Dermis blood vessel endothelial cell (primary cell): ENCODE measurements around the gene GNG7. TPM values are rescaled to one million over a fixed set of nuclear protein-coding genes. Genes with fewer than 3 reads are reported as not detected.
"Not testable (repeated sequence)": the region's sequence is repeated elsewhere in the genome, so short reads cannot be mapped to it uniquely, and the experiment has no call there.

Experiments used
- DNase-seq: peaks from one replicate; pipeline ENCODE4 v3.0.0; 2010
- total RNA-seq: library from RNA; depleted of rRNA; stranded (reverse); fragments of >200 nt; gene quantifications from 2 replicates; pipeline ENCODE4 v1.2.3, GENCODE V29; 2014

GNG7 gene
- total RNA-seq, 1 donor from 2014 or later = 1.0 TPM

DNA sequence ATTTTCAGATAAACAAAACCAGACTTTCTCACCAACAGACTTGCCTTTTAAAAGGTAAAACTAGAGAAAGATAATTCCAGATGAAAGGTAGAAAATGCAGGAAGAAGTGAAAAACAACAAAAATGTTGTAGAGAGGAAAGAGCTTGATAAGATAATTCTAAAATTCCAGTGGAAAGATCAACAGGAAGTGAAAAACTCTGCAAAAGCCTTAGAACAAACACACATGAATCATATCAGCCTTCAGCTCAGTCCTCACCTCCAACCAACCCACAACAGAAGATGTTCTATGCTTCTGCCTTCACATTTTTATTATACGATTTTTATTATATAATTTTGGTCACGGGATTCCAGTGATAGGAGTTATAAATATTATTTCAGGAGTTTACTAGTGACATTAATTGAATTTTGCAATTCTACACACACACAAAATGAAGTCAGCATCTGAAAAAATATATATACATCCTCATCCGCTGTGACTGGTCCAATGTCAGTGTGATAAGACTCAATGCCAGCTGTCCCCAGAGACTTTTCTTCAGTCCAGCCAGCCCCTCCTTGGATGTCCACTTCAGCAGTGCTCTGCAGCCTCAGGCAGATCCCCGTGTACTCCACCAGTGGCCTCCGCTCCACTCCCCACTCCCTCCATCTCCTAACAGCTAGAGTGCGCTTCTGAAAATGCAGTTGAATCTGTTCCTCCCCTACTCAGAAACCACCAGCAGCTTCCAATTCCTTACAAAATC is 168.6 kb downstream of the GNG7 start:
- peak; percentile 44 for DNase-seq

DNA sequence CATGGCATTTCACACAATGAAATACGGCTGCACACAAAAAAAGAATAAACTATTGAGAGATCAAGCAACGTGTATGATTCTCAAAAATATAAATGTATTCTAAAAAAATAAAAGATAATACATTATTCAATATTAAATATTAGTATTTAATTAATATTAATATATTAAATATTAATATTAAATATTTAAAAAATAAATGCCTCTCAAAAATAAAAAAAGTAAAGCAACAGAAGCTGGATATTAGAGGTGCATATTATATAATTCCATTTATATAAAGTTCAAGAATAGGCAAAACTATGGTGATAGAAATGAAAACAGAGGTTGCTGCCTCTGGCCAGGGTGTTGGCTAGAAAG is 169.4 kb downstream of the GNG7 start:
- no peak for DNase-seq

DNA sequence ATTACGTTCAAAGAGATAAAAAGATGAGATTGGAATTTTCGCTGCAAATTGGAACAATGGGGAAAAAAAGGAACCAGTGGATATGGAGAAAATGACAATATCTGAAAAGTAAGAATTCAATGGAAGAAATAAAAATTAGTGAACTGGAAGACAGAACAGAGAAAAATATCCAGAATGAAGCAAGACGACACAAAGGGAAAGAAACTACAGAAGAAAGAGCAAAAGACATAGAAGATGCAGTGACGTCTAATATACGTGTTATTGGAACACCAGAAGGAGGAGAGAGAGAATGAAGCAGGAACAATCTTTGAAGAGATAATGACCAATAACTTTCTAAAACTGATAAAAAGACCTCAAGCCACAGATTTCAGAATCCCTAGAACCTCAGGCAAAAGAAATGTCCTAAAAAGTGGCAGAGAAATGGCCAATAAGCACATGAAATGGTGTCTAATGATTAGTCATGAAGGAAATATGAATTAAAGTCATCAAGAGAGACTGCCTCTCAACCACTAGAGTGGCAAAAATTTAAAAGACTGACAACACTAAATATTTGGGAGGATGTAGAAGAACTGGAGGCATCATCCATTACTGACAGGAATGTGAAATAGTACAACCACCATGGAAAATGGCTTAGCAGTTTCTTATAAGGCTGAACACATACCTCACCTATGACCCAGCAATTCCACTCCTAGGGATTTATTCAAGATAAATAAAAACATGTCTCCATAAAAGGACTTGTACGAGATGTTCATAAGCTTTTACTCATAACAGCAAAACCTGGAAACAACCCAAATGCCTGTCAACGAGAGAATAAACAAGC is 170.0 kb downstream of the GNG7 start:
- DNase-seq = peak; percentile 91

DNA sequence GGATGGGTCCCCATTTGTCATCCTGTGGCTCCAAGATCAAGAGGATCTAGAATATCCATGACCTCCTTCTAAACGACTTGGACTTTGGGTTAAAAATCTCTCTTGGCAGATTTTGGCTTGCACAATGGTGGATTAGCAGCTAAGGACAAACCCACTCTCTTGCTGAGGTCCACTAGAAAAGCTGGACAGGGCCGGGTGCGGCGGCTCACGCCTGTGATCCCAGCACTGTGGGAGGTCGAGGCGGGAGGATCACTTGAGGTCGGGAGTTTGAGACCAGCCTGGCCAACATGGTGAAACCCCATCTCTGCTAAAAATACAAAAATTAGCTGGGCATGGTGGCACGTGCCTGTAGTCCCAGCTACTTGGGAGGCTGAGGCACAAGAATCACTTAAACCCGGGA is 172.6 kb downstream of the GNG7 start:
- DNase-seq = not testable (repeated sequence)

DNA sequence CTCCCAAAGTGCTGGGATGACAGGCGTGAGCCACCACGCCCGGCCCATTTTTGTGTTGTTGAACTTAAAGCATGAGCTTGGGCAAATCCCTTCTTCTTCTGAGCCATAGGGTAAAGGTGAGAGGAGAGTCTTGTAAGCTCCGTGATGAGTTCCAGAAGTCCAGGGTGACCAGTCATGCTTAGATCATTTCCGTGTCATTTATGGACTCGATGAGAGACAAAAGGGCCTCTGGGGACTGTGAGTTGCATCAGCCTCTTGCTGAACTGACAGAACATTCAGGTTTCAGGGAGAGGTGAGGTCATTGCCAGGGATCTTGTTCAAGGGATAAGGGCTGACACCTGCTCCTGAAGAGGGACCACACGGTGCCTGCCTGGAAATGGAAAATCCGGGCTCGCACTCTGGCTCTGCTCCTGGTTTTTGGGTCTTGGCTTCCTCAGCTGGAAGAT is 173.0 kb downstream of the GNG7 start:
- DNase-seq = peak; percentile 91

DNA sequence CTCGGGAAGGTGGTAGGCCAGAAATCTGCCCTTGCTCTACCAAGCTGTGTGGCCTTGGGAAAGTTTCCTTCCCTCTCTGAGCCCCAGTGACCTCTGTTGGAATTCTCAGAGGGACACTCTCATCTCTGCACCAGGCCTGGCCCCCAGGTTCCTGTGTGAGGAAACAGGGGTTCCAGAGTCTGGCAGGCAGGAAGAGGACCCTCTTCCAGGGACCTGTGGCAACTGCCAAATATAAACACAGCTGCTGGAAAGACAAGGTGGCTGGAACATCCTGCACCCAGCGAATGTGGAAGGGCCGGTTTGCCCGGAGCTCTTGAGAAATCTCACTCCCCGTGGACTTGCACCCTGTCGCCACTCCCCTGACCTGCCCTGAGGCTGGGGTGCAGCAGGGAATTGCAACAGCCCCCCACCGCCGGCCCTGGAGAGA is 173.8 kb downstream of the GNG7 start:
- DNase-seq = no peak

DNA sequence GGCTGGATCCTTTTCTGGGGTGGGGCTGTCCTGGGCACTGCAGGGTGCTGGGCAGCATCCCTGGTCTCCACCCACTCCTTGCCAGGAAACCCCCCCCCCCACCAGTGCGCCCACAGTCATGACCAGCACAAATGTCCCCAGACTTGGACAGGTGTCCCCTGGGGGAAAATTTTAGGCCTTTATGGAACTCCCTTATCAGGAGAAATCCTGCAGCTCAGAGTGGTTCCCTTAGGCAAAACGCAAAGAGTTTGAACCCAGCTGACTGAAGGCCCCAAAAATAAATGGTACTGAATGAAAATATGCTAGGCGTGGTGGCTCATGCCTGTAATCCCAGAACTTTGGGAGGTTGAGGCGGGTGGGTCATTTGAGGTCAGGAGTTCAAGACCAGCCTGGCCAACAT is 174.8 kb downstream of the GNG7 start:
- no peak for DNase-seq

DNA sequence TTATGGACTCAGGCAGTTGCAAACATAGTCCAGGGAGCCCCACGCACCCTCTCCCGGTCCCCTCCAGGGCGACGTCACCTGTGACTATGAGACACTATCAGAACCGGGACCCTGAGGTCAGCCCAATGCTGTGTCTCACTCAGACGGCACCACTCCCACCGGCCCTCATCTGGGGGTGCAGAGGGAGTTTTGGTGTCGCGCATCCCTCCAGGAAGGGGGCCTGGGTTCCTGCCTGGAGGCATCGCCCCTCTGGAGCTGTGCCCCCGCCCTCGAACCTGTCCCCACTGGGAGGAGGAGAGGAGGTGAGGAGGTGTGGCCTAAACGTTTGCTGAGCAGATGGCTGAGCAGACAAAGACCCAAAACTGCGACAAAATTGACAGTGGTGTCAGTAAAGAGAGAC is 175.3 kb downstream of the GNG7 start:
- no peak for DNase-seq

DNA sequence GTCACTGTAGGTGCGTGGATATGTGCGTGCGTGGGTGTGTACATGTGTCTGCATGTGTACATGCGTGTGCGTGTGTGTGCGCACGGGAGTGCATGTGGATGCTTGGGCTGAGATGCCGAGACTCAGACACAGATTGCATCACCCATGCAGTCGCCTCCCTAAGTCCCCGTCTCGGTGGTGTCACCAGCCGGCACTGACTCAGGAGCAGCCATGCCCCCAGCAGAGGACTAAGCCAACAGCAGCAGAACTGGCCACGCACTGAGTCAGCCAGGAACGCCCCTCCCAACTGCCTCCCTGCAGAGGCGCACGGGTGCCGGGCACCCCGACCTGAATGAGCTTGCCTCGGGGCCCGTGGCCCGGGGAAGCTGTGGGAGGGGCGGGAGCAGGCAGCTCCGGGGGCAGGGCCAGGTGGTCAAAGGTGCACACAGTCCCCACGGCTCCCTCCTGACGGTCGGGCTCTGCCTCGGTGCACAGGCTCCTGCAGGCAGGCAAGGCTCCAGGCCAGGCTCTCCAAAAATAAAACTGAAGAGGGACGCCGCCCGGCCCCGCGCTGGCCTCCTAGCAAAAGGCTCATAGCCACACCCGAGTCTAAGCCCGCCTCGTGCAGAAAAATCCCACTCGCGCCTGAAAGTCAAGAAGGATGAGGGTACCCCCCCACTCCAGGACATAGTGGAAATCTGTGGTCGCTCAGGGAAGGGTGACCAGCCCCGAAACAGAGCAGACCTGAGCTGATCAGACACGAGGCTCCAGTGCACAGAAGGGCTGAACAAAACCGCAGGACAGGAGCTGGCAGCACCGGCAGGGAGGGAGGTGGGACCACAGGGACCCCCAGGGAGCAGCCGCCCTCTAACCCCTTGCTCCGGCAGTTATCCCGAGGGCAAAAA is 177.4 kb downstream of the GNG7 start:
- DNase-seq = no peak

DNA sequence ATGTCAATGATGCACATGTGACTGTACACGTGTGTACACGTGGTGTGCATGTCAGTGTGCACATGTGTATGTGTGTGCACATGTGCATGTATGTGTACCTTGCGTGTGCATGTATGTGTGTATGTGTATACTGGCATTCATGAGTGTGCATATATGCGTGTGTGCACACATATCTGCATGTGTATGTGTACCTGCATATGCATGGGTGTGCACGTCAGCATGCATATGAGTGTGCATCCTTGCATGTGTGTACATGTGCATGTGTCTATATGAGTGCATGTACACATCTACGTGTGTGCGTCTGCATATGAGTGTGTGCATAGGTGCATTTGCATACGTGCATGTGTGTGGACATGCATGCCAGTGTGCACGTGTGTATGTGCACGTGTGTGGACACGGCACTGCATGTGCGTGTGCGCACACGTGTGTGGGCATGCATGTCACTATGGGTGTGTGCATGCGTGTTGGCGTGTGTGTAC is 178.1 kb downstream of the GNG7 start:
- DNase-seq = no peak

DNA sequence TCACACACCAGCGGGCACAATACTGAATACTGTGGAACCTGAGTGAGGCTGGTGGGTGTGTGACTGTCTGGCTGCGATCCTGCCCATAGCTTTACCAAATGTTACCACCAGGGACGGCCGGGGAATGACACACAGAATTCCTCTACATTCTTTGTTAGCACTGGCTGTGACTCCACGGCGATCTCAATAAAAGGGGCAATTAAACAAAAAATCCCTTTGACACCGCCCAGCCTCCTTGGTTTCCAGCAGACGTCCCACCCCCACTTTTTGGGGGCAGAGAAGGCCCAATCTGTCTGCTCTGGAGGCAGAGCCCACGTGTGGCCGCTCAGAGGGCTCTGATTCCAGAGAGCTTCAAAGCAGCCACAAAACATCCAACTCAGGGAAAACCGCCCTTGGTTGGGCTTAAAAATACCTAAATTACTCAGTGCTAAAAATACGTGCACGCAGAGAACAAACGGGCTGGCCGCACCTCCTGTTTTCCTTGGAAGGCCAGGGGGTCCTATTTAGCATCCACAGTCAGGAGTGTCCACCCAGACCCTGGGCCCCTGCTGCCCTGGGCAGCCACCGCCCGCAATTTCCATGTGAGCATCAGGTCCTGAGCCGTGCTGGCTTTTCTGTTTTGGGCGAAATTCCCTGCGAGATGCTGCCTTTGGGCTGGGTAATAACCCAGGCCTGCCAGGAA is 178.7 kb downstream of the GNG7 start:
- no peak for DNase-seq

DNA sequence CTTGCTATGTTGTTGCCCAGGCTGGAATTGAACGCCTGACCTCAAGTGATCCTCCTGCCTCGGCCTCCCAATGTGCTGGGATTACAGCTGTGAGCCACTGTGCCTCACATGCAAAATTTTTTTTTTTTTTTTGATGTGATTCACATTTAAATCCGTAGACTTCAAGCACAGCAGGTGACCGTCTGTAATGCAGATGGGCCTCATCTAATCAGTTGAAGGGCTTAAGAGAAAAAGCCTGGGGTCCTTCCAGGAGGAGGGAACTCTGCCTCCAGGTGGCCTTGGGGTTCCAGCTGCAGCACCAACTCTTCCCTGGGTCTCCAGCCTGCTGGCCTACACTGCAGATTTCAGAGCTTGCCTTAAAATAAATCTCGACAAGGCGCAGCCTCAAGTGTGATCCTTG is 183.0 kb downstream of the GNG7 start:
- no peak for DNase-seq

DNA sequence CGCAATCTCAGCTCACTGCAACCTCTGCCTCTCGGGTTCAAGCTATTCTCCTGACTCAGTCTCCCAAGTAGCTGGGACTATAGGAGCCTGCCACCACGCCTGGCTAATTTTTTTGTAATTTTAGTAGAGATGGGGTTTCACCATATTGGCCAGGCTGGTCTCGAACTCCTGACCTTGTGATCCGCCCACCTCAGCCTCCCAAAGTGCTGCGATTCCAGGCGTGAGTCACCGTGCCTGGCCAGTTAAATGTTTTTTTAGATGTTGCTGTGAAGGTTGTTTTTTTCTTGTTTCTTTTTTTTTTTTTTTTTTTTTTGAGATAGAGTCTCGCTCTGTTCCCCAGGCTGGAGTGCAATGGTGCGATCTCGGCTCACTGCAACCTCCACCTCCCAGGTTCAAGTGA is 183.6 kb downstream of the GNG7 start:
- not testable (repeated sequence) for DNase-seq

DNA sequence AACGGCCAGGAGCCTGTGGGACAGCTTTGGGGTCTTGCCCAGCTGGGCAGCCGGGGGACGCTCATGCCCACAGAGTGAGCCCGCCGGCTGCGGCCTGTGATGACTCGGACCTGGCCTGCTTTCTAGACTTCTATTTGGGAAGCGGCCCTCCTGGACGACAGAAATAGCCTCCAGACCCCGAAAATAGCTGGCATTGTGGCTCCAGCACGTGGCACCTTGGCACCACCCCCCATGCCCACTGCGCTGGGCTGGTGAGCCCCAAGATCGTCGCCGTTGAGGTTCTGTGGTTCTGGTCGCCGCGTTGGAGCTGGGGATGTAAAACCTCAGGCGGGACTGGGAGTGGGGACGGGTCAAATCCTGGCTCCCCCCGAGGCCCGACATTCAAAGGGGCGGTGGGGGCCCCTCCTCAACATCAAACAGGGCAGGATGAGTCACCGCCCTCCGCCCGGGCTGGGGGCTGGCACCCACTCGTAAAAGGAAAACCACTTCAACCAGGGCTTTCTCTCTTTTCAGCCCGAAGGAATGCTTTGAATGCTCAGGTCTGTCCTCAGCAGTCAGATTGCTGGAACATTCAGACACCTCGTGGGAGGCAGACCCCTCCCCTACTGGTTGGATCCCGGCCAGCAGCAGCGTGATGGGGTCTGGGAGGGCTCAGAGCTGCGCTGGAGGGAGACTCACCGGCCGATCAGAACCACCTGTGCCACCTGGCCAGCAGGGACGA is 184.5 kb downstream of the GNG7 start:
- no peak for DNase-seq

DNA sequence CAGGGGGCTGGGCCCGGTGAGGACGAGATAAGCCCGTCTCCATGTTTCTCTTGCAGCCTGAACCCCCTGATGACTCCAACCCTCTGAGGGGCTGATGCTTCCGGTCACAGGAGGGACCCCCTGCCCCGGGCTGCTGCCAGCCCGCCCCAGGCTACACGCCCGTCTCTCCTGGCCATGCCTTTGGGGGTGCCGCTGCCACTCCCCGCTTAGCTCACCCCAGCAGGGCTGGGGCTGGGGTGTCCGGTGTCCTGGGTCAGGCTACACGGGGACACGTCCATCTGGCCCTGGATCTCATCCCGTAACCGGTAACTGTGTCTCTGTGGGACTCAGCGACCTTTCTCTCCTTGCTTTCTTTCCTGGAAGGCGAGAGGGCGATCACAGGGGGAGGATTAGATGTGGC is 185.8 kb downstream of the GNG7 start:
- no peak for DNase-seq

DNA sequence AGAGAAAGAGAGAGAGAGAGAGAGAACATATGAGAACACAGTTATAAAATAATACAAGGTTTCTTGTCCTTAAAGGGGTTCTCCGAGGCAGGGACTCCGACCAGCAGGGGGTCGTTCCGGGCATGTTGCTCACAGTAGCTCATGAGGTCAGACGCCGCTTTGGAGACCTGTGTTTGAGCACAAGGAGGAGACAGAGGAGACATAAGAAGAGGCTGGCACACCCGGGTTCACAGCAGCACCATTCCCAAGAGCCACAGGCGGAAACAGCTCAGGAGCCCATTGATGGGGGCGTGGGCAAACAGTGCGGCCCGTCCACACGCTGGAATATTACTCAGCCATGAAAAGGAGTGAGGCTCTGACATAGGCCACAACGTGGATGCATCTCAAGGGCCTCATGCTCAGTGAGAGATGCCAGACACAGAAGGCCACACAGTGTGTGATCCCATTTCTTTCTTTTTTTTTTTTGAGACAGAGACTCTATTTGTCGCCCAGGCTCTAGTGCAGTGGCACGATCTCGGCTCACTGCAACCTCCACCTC is 187.4 kb downstream of the GNG7 start:
- DNase-seq = no peak

DNA sequence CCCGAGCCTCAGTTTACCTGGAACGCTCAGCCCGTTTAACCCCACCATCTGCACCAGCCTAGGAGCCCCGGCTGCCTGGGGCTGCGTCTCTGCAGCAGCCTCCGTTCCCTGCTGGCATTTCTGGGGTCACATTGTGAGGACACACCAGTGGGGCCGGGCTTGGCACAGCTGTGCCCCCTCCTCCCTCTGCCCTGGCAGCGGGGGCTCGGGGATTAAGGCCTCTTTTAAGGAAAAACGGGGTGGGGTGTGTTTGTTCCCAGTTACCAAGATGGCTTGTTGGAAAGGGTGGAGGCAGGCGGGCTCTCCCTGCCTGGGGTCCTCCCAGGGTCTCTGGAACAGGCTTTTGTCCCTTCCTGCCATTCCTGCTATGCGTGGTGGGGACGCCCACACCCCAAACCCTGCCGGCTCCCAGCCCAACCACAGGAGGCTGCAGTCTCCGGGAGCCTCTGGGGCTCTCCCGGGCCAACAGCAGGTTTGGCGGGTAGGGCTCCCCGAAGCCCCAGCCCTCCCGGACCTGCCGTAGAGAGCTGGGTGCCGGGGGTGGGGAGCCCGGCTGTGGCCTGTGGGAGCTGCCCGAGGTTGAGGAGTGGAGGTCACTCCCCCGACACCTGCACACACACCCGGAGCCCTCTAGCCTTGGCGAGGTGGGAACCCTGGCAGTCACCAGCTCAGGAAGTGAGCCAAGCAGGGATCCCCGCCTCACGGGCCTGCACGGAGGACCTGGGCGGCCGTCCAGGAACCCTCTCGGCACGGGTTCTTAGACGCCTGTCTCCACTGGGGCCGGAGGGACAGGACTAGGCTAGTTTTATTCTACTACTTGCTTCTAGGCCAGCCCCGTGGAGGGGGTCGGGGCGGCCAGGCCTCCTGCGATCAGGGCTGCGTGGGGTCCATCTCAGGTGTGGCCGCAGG is 189.7 kb downstream of the GNG7 start:
- DNase-seq = no peak

DNA sequence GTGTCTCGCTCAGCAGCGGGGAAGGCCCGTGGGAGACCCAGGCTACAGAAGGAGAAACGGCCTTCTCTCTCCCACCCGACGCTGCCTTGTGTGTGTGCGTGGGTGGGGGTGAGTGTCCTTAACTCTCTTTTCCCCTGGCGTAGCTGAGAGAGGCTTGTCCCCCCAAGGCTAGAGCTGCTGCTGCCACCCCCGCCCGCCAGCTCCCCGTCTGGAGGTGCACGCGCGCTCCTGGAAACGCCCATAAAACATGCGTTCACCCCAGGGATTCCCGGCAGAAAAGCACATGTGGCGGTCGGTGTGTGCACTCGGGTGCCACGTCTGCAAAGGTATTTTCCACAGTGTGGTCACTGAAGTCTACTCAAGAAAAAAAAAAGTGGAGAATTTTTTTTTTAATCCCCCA is 190.5 kb downstream of the GNG7 start:
- DNase-seq = no peak

DNA sequence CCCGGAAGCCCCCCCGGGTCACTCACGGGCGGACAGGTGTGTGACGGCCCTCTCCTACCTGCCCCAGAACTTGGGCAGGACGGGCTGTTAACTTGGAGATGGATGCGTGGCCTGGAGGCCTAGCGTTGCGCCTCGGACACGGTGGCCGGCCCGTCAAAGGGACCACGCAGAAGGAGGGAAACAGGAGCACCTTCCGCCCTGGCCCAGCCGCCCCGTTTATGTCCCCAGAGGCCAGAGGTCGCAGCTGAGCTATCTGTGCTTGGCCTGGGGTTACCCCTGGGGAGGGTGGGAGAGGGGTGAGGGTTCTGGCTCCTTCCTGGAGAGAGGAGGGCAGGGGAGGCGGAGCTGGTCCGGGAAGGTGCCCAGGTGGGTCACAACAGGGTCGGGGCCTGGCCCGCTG is 190.9 kb downstream of the GNG7 start:
- no peak for DNase-seq

DNA sequence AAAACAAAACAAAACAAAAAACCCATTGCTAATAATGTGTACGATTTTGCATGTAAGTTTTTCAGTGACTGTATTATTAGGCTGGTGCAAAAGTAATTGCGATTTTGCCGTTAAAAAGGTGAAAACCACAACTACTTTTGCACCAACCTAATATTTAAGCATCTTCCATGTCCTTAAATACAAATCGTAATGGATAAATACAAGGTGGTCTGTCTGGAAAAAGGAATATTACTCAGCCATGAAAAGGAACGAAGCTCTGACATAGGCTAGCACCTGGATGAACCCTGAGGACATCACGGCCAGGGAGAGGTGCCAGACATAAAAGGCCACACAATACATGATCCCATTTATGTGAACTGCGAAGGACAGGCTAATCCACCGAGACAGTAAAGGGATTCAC is 193.4 kb downstream of the GNG7 start:
- DNase-seq = no peak
